Measurements from ENCODE around the gene KANK3.
"Not testable (repeated sequence)": the region's sequence is repeated elsewhere in the genome, so short reads cannot be mapped to it uniquely, and the experiment has no call there.

Gene KANK3

DNA sequence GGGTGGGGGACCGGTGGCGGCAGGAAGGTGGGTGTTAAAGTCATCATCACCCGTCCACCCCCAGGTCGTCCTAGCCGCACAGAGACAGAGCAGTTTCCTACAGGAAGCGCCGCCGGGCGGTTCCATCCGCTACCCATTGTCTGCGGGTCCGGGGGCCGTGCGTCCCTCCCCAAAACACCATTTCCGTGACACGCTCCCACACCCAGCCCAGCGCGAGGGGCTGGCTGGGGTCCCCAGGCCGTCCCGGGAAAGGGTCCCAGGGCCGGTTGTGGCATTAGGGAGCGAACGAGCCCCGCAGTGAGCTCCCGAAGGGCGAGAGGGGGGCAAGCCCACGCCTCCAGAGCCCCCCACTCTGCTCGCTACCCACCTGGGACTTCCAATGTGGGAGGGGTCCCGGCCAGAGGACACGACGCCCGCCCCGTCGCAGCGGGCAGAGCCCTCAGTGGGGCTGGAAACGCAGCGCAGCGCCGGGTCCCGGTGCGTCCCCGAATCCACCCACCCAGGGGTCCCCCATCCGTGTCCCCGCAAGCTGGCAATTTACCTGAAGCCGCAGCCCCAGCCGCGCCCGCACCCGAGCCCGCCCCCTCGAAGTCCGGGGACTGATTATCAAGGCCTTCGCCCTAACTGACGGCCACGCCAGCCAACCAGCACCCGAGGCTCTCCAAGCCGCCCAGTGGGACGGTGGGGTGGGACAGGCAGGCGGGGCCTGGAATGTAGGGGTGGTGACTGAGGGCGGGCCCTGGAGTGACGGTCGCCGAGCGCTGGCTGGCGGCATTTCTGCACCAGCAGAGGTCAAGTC, at the start of gene KANK3:
Gene KANK3, minus strand, starts transcription at position 579 of the 799 bp plus-strand sequence. CDS start 5,434 bp downstream, outside the sequence.
- intact Hi-C loops (cut with DNase I), result no loop called here

DNA sequence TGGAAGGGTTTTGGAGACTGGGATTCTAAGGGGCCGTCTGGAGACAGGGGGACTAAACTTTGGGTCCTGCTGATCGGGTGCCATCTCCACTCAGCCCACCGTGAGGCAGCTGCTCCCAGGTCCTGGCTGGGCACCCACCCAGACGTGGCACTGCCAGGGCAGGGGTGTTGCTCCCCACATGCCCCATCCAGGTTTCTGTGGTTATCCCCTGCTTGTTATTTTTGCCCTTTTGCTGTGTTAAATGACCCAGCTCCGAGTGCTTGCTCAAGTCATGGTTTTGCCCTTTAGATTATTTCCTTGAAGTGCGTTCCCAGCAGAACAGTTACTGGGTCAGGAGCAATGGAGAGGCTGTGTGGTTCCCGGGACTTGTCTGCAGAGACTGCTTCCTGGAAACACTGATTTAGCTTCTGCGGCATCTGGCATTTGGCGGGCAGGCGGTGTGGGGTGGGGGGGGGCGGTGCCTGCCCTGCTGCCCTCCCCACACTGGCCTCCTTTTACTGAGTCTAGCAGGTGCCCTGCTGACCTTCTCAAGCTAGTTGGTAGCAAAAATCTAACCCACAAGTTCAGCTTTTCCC, 49.0 kb upstream of the KANK3 start:
- peak in 24 of 42 donors; percentile 17 to 78 (median 52) for DNase-seq
- intact Hi-C loops (cut with DNase I), result no loop called here

More for the DNA sequence above, at the start of gene KANK3:
- peak; percentile 74 to 94 (median 88) for DNase-seq

DNA sequence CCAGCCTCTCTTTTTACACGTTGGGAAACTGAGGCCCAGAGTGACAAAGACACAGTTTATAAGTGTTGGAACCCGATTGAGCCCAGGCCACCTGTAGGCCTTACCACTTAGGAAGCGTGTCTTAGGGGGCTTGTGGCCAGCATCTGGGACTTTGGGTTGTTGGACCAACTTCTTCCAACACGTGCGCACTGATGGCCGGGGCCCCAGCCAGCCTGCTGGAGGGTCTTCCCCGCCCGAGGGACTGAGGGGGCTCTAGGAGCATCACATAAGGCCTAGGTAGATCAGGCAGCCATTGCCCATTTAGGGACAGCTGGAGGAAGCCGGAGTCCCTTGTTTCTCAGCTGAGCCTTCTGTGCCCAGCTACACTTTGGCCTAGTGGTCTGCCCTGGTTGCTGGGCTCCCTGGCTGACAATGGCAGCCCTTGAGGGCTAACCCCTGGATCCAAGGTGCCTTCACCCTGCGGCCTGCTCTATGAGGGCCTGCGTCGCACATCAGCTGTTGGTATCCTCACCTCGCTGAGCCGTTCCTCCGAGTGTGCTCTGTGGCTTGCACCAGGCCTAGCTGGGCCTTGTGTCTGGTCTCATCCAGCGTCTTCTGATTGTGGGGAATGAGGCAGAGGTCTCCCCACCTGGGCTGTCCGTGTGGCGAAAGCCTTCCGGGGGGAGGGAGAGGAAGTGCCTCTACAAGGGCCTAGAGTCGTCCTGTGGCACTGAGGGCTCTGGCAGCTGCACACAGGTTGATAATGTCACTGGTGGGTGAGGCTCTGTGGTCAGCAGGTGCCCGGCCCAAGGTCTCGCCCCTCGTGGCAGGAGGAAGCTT, 48.3 kb upstream of the KANK3 start:
- DNase-seq, result peak in 1 of 42 donors; percentile 36
- intact Hi-C loops (cut with DNase I), result no loop called here

GRCh38 chr19:8390617-8390981, 47.5 kb upstream of the KANK3 start:
- intact Hi-C loops (cut with DNase I), result no loop called here
- peak; percentile 90 to 99 (median 96) for DNase-seq

DNA sequence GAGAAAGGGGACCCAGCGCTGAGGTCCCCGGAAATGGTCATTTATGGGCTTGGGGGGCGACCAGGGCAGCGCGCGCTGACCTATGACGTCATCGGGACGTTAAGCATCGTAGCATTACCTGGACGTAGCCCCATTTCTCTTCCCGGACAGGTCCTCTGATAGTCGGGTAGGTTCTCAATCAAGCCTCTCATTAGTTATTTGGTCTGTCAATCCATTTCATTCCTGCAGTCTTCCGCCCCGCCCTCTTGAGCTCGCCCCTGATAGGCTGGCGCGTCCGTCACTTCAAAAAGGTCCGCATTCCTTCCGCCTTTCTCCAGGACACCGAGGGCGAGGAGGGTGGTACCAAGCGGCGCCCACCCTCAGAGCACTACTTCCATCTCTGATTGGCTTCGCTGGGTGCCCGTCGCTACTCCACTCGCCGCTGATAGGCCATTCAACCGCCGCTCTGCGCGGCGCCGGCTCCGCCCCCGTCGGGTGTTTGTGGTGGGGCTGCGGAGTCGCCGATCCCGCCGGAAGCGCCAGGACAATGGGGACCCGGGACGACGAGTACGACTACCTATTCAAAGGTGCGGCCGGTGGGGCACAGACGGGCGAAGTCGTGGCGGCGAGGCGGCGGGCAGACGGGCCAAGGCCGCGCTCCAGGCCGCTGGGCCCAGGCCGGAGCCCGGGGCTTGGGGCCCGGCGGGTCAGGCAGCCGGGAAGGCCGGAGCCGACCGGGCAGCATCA, 47.0 kb upstream of the KANK3 start, which contains the start of gene RAB11B:
Gene RAB11B, plus strand, starts transcription at position 470 of the 726 bp plus-strand sequence. Its CDS starts 57 bp downstream, at position 527.
- intact Hi-C loops (cut with DNase I), result no loop called here
- peak; percentile 99 to 100 (median 100) for DNase-seq

GRCh38 chr19:8388612-8388958, 45.5 kb upstream of the KANK3 start:
- intact Hi-C loops (cut with DNase I), result no loop called here
- DNase-seq, result peak in 1 of 42 donors; percentile 13

DNA sequence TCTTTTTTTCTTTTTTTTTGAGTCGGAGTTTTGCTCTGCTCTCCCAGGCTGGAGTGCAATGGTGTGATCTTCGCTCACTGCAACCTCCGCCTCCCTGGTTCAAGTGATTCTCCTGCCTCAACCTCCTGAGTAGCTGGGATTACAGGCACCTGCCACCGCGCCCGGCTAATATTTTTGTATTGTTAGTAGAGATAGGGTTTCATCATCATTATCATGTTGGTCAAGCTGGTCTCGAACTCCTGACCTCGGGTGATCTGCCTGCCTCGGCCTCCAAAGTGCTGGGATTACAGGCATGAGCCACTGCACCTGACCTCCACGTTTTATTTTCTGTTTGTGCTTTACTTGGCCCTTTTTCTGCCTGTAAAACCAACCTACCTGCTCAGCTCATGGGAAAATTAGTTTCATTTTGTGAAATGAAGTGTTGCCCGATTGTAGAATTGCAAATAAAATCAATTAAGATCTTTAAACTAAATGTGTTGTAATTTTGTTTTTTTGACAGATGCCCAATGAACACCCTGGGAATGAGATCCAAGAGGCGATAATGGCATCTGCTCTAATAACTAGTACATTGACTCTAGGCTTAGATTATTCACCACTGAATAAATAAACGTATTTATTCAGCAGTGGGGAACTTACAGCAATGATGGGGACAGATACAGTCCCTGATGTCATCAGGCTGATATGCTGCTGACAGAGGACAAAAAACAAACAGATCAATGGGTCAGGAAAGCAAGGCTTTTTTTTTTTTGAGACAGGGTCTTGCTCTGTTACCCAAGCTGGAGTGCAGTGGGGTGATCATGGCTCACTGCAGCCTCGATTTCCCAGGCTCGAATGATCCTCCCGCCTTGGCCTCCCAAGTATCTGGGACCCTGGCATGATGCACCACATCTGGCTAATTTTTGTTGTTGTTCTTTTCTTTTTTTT, 44.9 kb upstream of the KANK3 start:
- DNase-seq, result no peak
- intact Hi-C loops (cut with DNase I), result no loop called here

DNA sequence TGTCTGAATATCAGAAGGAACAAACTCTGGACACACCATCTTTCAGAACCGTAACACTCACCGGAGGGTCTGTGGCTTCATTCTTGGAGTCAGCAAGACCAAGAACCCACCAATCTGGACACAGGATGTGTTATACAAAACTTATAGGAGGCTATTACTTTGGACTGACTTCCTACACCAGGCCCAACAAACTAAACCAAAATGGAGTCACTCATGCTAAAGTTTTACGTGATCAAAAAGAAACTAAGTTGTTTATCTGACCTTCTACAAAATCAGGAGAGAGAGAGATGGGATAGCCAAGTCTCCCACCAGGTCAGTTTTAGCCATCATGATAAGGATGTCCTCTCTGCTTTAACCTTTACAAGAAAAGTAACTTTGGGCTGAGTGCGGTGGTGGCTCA, 43.9 kb upstream of the KANK3 start:
- no peak for DNase-seq
- intact Hi-C loops (cut with DNase I), result no loop called here

DNA sequence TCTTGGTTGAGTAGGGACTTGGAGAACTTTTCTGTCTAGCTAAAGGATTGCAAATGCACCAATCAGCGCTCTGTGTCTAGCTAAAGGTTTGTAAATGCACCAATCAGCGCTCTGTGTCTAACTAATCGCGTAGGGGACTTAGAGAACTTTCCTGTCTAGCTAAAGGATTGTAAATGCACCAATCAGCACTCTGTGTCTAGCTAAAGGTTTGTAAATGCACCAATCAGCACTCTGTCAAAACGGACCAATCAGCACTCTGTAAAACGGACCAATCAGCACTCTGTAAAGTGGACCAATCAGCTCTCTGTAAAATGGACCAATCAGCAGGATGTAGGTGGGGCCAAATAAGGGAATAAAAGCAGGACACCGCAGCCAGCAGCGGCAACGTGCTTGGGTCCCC, 43.4 kb upstream of the KANK3 start:
- intact Hi-C loops (cut with DNase I); DNase-seq: not testable (repeated sequence)

DNA sequence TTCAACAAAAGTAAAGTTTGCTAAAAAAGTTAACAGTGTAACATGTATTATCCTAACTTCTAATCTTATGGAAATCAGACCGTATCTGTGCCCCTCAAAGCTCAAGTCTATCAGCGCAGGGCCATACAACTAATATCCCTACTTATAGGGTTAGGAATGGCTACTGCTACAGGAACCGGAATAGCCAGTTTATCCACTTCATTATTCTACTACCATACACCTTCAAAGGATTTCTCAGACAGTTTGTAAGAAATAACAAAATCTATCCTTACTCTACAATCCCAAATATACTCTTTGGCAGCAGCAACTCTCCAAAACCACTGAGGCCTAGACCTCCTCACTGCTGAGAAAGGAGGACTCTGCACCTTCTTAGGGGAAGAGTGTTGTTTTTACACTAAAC, 42.5 kb upstream of the KANK3 start:
- DNase-seq; intact Hi-C loops (cut with DNase I): not testable (repeated sequence)

DNA sequence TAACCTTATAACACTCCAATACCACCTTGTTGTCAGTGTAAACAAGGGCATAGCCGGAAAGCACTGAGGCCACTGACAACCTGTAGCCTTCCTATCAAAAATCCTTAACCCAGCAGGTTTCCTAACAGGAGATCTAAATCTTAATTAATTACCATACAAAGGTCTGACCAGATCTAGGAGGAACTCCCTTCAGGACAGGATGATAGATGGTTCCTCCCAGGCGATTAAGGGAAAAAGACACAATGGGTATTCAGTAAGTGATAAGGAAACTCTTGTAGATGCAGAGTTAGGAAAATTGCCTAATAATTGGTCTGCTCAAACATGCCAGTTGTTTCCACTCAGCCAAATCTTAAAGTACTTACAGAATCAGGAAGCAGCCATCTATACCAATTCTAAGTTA, 42.0 kb upstream of the KANK3 start:
- DNase-seq; intact Hi-C loops (cut with DNase I): not testable (repeated sequence)

GRCh38 chr19:8384569-8384968, 41.5 kb upstream of the KANK3 start:
- intact Hi-C loops (cut with DNase I), result not testable (repeated sequence)

DNA sequence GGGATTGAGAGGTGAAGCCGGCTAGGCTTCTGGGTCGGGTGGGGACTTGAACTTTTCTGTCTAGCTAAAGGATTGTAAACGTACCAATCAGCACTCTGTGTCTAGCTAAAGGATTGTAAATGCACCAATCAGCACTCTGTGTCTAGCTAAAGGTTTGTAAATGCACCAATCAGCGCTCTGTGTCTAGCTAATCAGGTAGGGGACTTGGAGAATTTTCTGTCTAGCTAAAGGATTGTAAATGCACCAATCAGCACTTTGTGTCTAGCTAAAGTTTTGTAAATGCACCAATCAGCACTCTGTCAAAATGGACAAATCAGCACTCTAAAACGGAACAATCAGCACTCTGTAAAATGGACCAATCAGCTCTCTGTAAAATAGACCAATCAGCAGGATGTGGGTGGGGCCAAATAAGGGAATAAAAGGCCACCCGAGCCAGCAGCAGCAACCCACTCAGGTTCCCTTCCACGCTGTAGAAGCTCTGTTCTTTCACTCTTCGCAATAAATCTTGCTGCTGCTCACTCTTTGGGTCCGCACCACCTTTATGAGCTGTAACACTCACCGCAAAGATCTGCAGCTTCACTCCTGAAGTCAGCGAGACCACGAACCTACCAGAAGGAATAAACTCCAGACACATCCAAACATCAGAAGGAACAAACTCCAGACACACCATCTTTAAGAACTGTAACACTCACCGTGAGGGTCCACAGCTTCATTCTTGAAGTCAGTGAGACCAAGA, 36.3 kb upstream of the KANK3 start:
- intact Hi-C loops (cut with DNase I); DNase-seq: not testable (repeated sequence)

More at GRCh38 chr19:8384569-8384968, 41.5 kb upstream of the KANK3 start:
- DNase-seq, result not testable (repeated sequence)

GRCh38 chr19:8377598-8377997, 34.5 kb upstream of the KANK3 start:
- intact Hi-C loops (cut with DNase I), result no loop called here
- no peak for DNase-seq

DNA sequence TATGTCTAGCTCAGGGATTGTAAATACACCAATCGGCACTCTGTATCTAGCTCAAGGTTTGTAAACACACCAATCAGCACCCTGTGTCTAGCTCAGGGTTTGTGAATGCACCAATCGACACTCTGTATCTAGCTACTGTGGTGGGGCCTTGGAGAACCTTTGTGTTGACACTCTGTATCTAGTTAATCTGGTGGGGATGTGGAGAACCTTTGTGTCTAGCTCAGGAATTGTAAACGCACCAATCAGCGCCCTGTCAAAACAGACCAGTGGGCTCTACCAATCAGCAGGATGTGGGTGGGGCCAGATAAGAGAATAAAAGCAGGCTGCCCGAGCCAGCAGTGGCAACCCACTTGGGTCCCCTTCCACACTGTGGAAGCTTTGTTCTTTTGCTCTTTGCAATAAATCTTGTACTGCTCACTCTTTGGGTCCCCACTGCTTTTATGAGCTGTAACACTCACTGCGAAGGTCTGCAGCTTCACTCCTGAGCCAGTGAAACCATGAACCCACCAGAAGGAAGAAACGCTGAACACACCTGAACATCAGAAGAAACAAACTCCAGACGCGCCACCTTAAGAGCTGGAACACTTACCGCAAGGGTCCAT, 33.4 kb upstream of the KANK3 start:
- intact Hi-C loops (cut with DNase I); DNase-seq: not testable (repeated sequence)

GRCh38 chr19:8375766-8376165, 32.7 kb upstream of the KANK3 start:
- DNase-seq, result peak in 1 of 42 donors; percentile 2
- intact Hi-C loops (cut with DNase I), result not testable (repeated sequence)
